HAP-1 (cell line): Measurements from ENCODE around the gene TNFRSF4.

Experiments used
- DNase-seq, 2 experiments: peaks; one replicate each; pipeline ENCODE4 v3.0.0-alpha.2; 2016 to 2020; ENCODE audit warnings: low spot score in 2 of 2
- H3K27me3 ChIP-seq: fragments of 250-450 bp; sonication (Bioruptor Pico); 2 replicates; pipeline ENCODE4 v1.5.1; 2020; ENCODE audit warnings: low read depth, mild to moderate bottlenecking, moderate library complexity
- H3K36me3 ChIP-seq: fragments of 250-450 bp; sonication (Bioruptor Pico); replicated peaks from 2 replicates; pipeline ENCODE4 v1.5.1; 2020; ENCODE audit warnings: mild to moderate bottlenecking
- H3K4me1 ChIP-seq: fragments of 250-450 bp; sonication (Bioruptor Pico); 2 replicates; pipeline ENCODE4 v1.5.1; 2020; ENCODE audit warnings: mild to moderate bottlenecking
- H3K4me3 ChIP-seq: fragments of 250-450 bp; sonication (Bioruptor Pico); 2 replicates; pipeline ENCODE4 v1.5.1; 2020; ENCODE audit warnings: mild to moderate bottlenecking, moderate library complexity
- H3K9me3 ChIP-seq: fragments of 250-450 bp; sonication (Bioruptor Pico); 2 replicates; pipeline ENCODE4 v1.5.1; 2020; ENCODE audit warnings: mild to moderate bottlenecking, moderate library complexity
- in situ Hi-C: fragments of 300-500 bp; cut with MboI; formaldehyde crosslinking; loops from 3 replicates; pipeline ENCODE4 v1.14.3; 2020; ENCODE audit warnings: low sequenced_read_pairs, inconsistent platforms, mixed read lengths

TNFRSF4 gene

DNA sequence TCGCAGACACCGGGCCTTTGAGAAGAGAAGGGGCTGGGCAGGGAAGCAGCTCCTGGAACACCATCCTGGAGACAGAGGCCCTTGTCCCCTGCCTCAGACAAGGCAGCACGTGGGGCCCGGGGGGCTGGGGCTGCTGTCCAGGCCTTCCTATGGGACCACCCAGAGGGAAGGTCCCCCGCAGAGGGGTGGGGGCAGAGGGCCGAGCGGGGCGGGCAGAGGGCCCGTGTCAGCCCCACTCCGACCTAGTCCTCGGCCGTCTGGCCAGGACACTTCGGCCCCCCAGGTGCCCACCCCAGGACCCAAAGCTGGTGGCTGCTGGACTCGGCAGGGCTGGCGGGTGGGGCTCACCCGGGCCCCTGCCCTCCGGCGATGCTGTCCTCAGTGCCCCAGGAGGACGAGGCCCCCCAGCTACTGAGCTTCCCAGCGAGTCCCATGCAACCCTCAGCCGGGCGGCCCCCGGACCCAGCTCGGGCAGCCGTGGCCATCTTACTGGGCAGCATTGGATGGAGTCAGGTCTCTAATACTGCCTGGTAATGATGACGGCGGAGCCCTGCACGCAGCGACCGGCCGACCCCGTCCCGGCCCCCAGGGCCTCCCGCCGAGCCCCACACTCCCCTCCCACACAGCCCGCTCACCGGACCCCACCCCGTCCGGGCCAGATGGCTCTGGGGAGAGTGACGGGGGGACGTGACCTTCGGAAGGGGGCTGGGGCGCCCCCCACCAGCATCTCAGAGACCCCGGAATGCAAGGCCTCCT is 47.1 kb downstream of the TNFRSF4 start:
- no peak for DNase-seq
- Histone ChIP-seq H3K36me3 (no peaks in the 10 kb centered on the region), H3K9me3 (no peaks in the 10 kb centered on the region), H3K27me3 (peaks cover 37% of the 10 kb centered on the region), H3K4me1 (no peaks in the 10 kb centered on the region), H3K4me3 (no peak overlapping the region)
- in situ Hi-C loops: no loop called here

DNA sequence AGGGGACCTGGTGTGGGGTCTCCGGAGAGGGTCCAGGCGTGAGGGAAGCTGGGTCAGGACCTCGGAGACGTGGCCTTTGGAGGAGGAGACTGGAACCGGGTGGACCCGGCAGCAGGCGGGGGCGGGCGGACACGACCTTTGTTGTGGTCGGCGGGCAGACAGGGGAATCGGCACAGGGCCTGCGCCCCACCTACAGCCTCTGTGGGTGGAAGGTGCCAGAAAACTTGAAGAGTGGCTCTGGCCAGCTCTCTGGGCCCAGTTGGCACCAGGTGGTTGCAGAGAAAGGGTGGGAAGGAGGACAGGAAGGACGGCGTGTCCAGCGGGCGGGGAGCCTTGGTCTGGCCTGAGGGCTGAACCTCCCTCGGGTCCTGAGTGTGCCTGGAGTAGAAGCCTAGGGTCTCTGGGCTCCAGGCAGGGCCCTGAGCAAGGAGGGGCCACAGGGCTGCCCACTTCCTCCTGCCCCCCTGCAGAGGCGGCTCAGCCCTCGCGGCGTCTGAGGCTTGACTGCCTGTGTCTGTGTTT is 48.0 kb downstream of the TNFRSF4 start:
- Histone ChIP-seq H3K9me3 (no peaks in the 10 kb centered on the region), H3K36me3 (no peaks in the 10 kb centered on the region), H3K27me3 (peaks cover 28% of the 10 kb centered on the region), H3K4me1 (no peaks in the 10 kb centered on the region), H3K4me3 (no peak overlapping the region)
- in situ Hi-C loops: no loop called here
- no peak for DNase-seq

DNA sequence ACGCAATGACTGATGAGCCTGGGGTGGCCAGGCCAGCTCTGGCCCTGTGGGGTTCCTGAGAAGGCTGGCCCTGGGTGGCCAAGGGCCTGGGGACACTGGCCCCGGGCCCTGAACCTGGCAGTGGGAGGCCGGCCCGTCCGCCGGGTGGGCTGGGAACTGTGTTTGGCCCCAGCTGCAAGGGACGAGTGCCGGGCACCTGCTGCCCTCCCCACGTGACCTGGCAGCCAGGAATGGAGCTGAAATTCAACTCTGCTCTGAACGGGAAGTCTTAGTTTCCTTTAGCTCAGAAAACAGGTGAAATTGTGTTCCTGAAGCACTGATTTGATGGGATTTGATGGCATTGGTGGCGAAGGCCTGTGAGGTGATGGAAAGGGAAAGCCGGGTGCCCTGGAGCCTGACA is 48.5 kb downstream of the TNFRSF4 start:
- H3K4me1 ChIP-seq: no peaks in the 10 kb centered on the region

DNA sequence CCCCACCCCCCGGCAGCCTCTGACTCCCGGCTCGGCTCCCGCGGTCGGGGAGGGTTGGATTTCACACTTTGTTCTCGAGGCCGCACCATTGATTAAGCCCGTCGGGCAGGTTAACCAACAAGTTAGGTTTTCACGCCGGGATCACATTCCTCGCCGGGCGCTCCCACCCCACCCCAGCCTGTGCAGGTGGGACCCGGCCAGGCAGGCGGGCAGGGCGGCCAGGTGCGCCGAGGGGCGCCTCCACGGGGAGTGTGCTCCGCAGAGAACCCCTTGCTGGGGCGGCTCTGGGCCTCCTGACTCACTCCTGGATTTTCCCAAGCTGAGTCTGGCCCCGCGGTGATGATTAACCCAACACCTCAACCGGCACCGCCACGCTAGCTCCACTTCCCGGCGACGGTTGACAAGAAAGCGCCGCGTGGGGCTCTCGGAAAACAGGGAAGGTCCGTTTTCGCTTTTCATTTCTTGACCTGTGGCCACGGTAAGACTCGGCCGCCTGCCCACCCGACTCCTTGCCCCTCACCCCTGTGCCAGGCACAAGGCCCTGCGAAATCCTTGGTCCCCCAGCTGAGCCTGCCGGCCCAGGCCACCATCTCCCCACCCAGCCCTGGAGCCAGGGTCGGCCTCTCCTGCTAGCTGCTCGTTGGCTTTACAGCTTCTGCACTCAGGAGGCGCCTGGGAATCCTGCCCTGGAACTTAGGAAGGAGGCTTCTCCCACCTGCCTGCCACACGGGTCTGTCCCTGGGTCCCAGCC is 49.1 kb downstream of the TNFRSF4 start:
- peaks cover 17% of the 10 kb centered on the region for H3K27me3 ChIP-seq

More for the DNA sequence above, 48.5 kb downstream of the TNFRSF4 start:
- H3K27me3 ChIP-seq: peaks cover 23% of the 10 kb centered on the region
- no peaks in the 10 kb centered on the region for H3K36me3 ChIP-seq
- DNase-seq: no peak
- in situ Hi-C loops: no loop called here
- no peak overlapping the region for H3K4me3 ChIP-seq
- H3K9me3 ChIP-seq: no peaks in the 10 kb centered on the region

DNA sequence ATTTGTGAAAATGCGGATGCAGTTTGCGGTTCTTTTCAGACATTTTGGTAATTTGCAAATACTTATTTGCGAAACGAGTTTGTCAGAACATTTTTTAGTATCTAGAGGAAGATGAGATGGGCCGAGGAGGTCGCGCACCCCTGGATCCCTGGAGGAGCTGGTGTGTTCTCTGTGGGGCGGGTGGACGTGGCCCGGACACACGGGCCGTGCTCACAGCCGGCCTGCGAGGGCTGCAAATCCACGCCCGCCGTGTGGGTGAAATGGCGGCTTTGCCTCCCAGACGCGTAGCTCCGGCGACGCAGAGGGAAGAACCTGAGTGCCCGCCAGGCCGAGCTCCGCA is 49.6 kb downstream of the TNFRSF4 start:
- Histone ChIP-seq H3K36me3 (no peaks in the 10 kb centered on the region), H3K9me3 (no peaks in the 10 kb centered on the region), H3K4me3 (no peak overlapping the region), H3K4me1 (no peaks in the 10 kb centered on the region), H3K27me3 (peaks cover 12% of the 10 kb centered on the region)
- no peak for DNase-seq
- in situ Hi-C loops: no loop called here

More for the DNA sequence above, 49.1 kb downstream of the TNFRSF4 start:
- DNase-seq: no peak
- in situ Hi-C loops: no loop called here
- H3K4me1 ChIP-seq: no peaks in the 10 kb centered on the region
- H3K36me3 ChIP-seq: no peaks in the 10 kb centered on the region
- no peaks in the 10 kb centered on the region for H3K9me3 ChIP-seq
- H3K4me3 ChIP-seq: no peak overlapping the region

DNA sequence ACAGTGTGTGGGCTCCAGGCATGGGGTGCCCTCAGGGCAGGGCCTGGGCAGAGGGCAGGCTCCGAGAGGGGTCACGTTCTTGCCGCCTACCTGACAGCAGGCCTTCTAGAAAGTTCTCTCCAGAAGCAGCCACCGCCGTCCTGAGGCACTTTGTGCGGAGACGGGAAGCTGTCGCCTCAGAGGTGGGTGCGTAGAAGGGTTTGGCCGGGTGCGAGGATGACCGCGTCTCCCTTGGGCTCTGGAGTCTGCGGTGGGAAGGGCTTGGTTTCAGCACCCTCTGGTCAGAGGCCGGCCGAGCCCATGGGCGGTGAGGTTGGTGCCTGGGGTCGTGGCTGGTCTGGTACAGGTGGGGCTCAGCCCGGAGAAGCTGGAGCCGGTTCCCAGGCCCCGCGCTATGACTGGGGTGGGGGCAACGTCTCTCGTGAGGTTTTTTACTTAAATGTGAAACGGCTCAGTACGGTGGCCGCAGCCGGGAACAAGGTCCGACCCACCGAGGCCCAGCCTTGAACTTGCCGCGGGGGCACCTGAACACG is 50.3 kb downstream of the TNFRSF4 start:
- Histone ChIP-seq H3K9me3 (no peaks in the 10 kb centered on the region), H3K4me3 (no peak overlapping the region), H3K4me1 (no peaks in the 10 kb centered on the region), H3K36me3 (no peaks in the 10 kb centered on the region), H3K27me3 (peaks cover 4% of the 10 kb centered on the region)
- DNase-seq: no peak
- in situ Hi-C loops: no loop called here

DNA sequence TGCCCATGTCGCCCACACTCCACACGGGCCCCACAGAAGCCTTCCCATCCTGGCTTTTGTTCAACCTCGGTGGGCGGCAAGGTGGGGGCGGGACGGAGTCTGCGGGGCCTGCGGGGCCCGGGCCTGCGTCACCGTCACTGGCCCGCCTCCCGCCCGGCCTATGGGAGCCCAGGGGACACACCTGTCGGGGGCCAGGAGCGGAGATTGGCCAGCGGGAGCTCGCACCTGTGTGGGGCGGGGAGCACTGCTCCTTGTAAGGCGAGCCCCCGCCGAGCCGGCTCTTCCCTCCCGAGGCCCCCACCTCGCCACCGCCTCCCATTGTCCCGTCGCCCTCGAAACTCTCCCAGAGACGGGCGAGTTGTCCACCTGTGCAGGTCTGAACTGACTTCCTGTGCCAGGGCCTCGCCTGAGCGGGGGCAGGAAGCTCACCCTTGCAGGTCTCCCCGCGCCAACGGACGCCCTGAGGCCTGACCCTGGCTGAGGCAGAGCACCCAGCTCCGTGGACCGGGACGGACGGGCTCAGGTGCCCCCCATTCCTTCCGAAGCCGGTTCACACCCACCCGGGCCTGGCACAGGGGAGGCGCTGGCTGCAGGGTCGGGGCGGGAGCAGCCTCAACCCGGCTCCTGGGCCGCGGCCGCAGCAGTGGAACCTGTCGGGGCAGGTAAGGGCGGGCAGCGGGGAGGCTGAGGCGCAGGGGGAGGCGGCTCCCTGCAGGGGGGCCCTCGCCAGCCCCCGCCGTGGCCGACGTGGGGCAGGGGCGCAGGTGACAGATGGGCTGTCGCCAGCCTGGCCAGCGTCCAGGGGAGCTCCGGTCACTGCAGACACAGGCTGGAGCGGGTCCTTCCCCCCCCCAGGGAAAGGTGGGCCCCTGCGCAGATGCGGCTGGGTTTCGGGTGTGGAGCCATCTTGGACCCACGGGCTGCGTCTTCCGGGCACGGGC is 51.1 kb downstream of the TNFRSF4 start:
- in situ Hi-C loops: no loop called here
- H3K27me3 ChIP-seq: no peaks in the 10 kb centered on the region
- H3K36me3 ChIP-seq: no peaks in the 10 kb centered on the region
- H3K9me3 ChIP-seq: no peaks in the 10 kb centered on the region
- no peaks in the 10 kb centered on the region for H3K4me1 ChIP-seq
- no peak for DNase-seq
- no peak overlapping the region for H3K4me3 ChIP-seq

DNA sequence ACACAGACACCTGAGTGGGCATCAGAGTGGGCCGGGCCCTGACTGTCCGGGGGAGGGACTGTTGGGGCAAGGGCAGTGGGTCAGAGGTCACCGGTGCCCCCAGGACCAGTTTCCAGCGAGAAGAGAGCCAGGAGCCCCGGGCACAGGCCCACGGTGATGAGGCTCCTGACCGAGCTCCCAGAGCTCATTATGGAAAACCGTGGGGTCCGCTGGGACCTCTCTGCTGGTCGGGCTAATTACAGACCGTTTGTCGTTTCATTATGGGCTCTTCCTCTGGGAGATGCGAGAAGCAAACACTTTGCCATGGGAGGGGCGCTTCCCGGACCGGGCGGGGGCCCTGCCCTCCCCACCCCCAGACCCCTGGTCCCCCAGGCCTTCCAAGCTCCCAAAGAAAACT is 52.3 kb downstream of the TNFRSF4 start:
- no peaks in the 10 kb centered on the region for H3K36me3 ChIP-seq
- H3K4me1 ChIP-seq: no peaks in the 10 kb centered on the region
- in situ Hi-C loops: no loop called here
- DNase-seq: no peak
- no peaks in the 10 kb centered on the region for H3K27me3 ChIP-seq
- no peak overlapping the region for H3K4me3 ChIP-seq
- no peaks in the 10 kb centered on the region for H3K9me3 ChIP-seq
